Muscle layer of duodenum (tissue), 2 donors: ENCODE results near the gene C2CD3.
"Not testable (repeated sequence)": the region's sequence is repeated elsewhere in the genome, so short reads cannot be mapped to it uniquely, and the experiment has no call there.

ENCODE experiments used
- H3K27ac ChIP-seq: one replicate; pipeline ENCODE4 v1.7.0; 2013; ENCODE audit warnings: mild to moderate bottlenecking, low read length
- H3K27me3 ChIP-seq: one replicate; pipeline ENCODE4 v1.7.0; 2013; ENCODE audit warnings: low read depth, mild to moderate bottlenecking, control low read depth, low read length
- H3K36me3 ChIP-seq, 2 donors: one replicate each; pipeline ENCODE4 v1.7.0; 2013; ENCODE audit warnings: low read length in 2 of 2, control low read depth in 1 of 2, mild to moderate bottlenecking in 1 of 2; ENCODE audit not compliant: insufficient read depth in 2 of 2, control insufficient read depth in 1 of 2
- H3K4me1 ChIP-seq, 2 donors: one replicate each; pipeline ENCODE4 v1.7.0; 2013; ENCODE audit warnings: low read length in 2 of 2, mild to moderate bottlenecking in 2 of 2, control low read depth in 1 of 2, moderate library complexity in 1 of 2; ENCODE audit not compliant: insufficient read depth in 2 of 2, control insufficient read depth in 1 of 2
- H3K4me3 ChIP-seq, 2 donors: one replicate each; pipeline ENCODE4 v1.7.0; 2013; ENCODE audit warnings: low read length in 2 of 2, low read depth in 1 of 2, mild to moderate bottlenecking in 1 of 2
- H3K9me3 ChIP-seq, 2 donors: one replicate each; pipeline ENCODE4 v1.7.0; 2013; ENCODE audit warnings: low read length in 2 of 2, control low read depth in 1 of 2, mild to moderate bottlenecking in 1 of 2; ENCODE audit not compliant: control insufficient read depth in 1 of 2
- donor health status: healthy.

The C2CD3 gene

GRCh38 chr11:74083927-74084326 is 86.9 kb downstream of the C2CD3 start:
- H3K4me3 ChIP-seq, H3K27ac ChIP-seq, H3K9me3 ChIP-seq, H3K4me1 ChIP-seq, H3K27me3 ChIP-seq: not testable (repeated sequence)
- peaks cover 17 to 31% of the 10 kb centered on the region in 2 donors for H3K36me3 ChIP-seq

DNA sequence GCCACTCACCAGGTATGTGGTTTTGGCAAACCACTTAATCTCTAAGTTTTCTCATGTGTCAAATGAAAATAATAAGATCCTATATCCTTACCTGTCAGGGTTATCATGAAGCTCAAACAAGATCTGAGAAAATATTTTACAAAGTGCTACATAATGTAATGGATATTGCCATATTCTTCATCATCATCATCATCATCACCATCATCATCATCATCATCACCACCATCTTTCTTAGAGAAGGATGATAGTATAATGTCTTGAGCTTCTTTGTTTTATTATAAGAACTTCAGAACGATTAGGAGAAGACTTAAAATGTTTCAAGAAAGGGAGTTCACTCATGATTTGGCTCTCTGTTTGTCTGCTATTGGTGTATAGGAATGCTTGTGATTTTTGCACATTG is 89.4 kb downstream of the C2CD3 start:
- Histone ChIP-seq H3K4me1 (no peaks in the 10 kb centered on the region), H3K4me3 (no peak overlapping the region), H3K27ac (no peak overlapping the region), H3K9me3 (no peaks in the 10 kb centered on the region), H3K36me3 (peaks cover 19 to 23% of the 10 kb centered on the region in 2 donors), H3K27me3 (no peaks in the 10 kb centered on the region)

DNA sequence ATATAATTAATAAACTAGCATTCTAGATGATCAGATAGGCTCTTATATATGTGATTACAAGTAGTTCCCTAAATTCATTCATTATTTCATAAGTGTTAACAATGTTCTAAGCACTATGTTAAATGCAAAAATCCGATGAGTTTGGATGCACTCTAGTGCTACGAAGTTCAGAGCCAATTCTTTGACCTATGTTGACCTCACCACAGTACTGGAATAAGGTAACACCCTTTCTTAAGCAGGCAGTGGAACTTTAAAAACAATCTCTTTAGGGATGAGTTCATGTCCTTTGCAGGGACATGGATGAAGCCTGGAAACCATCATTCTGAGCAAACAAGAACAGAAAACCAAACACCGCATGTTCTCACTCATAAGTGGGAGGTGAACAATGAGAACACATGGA is 93.6 kb downstream of the C2CD3 start:
- no peak overlapping the region for H3K4me3 ChIP-seq
- H3K27me3 ChIP-seq: no peaks in the 10 kb centered on the region
- H3K4me1 ChIP-seq: no peaks in the 10 kb centered on the region
- no peaks in the 10 kb centered on the region for H3K9me3 ChIP-seq
- H3K36me3 ChIP-seq: peaks cover 18 to 27% of the 10 kb centered on the region in 2 donors
- no peak overlapping the region for H3K27ac ChIP-seq

DNA sequence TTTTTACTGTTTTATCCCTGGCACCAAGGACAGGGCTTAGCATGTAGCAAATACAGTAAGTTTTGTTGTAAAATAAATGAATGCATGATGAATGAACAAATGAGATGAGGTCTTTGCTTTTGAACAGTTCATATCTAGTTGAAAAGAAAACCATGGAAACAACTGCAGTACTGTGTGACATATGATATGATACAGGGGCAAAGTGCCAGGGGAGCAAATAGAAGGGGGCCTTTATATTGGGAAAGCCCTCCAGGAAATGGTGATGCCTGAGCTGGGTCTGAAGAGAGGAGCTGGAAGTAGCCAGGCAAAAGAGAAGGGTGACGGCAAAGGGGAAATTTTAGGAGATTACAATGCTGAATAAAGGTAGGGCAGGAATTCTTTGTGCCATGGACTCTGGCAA is 98.1 kb downstream of the C2CD3 start:
- Histone ChIP-seq H3K4me3 (no peak overlapping the region), H3K27ac (no peak overlapping the region), H3K27me3 (no peaks in the 10 kb centered on the region), H3K9me3 (no peaks in the 10 kb centered on the region), H3K36me3 (peaks cover 22 to 31% of the 10 kb centered on the region in 2 donors), H3K4me1 (no peaks in the 10 kb centered on the region)

DNA sequence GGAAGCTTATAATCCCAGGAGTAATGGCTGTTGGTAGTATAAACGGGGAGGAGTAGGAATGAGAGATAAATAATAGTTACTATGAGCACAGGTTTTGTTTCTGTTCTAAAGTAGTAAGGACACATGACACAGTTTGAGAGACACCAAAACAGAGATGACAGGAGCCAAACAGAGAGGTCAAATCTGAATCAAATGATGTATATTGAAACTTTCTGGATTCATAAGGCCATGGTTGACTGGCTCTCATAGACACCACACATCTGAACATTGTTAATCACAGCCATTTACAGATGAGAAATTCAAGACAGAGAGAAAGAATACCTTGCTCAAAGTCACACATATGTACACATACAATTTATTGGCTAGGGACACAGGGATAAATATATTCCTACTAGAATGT is 98.5 kb downstream of the C2CD3 start:
- Histone ChIP-seq H3K27me3 (no peaks in the 10 kb centered on the region), H3K27ac (no peak overlapping the region), H3K36me3 (peaks cover 22 to 31% of the 10 kb centered on the region in 2 donors), H3K9me3 (no peaks in the 10 kb centered on the region), H3K4me1 (no peaks in the 10 kb centered on the region), H3K4me3 (no peak overlapping the region)

DNA sequence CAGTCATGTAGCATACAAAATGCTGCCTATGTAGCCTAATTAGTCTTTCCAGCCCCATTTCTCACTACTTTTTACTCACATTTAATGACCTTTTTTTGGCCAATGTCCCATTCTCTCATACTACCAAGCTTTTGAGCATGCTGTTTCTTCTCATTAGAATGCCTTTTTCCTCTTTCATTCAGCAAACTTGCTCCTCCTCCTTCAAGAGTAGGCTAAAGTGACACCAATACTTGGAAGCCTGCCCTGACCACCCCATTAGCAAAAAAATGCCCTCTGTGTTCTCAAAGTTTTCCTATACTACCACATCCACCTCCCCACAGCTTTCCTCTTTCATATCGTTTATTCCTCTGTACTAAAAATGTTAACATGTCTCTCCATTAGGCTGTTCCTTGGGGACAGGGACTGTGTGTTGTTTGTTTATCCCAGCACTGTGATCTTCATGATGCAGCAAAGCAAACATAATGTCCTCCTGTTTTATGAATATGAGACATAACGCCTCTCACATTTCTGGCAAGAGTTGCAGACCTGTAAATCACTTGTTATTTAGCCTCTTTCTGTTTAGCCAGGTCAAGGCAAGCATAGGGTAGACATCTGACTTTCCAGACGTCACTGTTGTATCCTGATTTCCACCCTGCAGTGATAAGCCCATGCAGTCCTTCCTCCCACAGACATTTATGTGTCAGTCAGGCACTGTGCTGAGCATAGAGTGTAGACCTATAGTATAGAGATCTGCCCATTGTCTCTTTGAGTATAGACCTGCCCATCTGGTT is 99.9 kb downstream of the C2CD3 start:
- H3K4me1 ChIP-seq: no peaks in the 10 kb centered on the region
- H3K27ac ChIP-seq: no peak overlapping the region
- H3K9me3 ChIP-seq: no peaks in the 10 kb centered on the region
- no peak overlapping the region for H3K4me3 ChIP-seq
- H3K36me3 ChIP-seq: peaks cover 22 to 31% of the 10 kb centered on the region in 2 donors
- no peaks in the 10 kb centered on the region for H3K27me3 ChIP-seq

DNA sequence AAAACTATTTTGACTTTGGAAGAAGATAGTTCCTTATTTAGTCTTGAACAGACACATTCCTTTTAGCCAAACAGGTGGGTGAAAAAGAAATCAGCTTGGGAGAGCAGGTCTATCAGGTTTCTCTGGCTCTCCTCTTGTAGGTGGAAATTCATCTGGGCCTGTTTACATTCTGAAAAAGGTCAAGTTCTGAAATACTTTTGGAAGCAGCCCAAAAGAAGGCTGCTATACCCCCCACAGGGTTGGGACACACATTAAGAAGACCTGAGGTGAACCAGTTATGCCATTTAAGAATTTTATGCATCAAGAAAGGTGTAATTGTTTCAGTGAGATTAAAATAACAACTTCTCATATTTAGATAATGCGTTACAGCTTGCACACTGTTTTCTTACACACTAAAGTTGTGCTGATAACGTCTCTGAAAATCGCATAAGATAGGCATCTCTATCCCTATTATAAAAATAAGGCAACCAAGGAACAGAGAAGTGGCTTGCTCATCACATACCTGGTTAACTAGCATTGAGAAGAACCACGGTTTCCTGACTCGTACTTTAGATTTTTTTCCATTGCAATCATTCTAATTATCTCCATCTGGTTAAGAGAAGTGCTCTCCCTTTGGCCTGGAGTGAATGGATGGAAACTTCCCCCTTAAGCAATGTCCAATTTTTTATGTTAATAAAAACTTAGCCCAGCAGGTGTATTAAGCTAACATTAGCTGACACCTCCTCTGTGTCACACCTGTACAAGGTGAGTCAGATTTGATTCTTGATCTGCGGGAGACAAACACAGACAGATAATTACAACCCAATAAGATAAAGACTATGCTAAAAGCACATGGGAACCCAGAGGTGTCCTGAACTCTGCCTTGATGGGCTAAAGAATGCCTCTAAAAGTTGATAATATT is 101.4 kb downstream of the C2CD3 start:
- Histone ChIP-seq H3K36me3 (peaks cover 20 to 30% of the 10 kb centered on the region in 2 donors), H3K27ac (no peak overlapping the region), H3K4me3 (no peak overlapping the region)

GRCh38 chr11:74066663-74067062 is 104.1 kb downstream of the C2CD3 start:
- not testable (repeated sequence) for H3K27ac ChIP-seq, H3K27me3 ChIP-seq, H3K4me3 ChIP-seq, H3K9me3 ChIP-seq, H3K4me1 ChIP-seq
- peaks cover 11 to 13% of the 10 kb centered on the region in 2 donors for H3K36me3 ChIP-seq

More for the DNA sequence above, 101.4 kb downstream of the C2CD3 start:
- Histone ChIP-seq H3K9me3 (no peaks in the 10 kb centered on the region), H3K4me1 (no peaks in the 10 kb centered on the region), H3K27me3 (no peaks in the 10 kb centered on the region)

- not testable (repeated sequence) for H3K27me3 ChIP-seq, H3K4me1 ChIP-seq, H3K9me3 ChIP-seq, H3K4me3 ChIP-seq, H3K27ac ChIP-seq
- peaks cover 6 to 11% of the 10 kb centered on the region in 2 donors for H3K36me3 ChIP-seq
Measured at GRCh38 chr11:74065534-74065933, 105.3 kb downstream of the C2CD3 start.

GRCh38 chr11:74063628-74064027 is 107.2 kb downstream of the C2CD3 start:
- H3K9me3 ChIP-seq, H3K27me3 ChIP-seq, H3K36me3 ChIP-seq, H3K4me1 ChIP-seq, H3K27ac ChIP-seq, H3K4me3 ChIP-seq: not testable (repeated sequence)

DNA sequence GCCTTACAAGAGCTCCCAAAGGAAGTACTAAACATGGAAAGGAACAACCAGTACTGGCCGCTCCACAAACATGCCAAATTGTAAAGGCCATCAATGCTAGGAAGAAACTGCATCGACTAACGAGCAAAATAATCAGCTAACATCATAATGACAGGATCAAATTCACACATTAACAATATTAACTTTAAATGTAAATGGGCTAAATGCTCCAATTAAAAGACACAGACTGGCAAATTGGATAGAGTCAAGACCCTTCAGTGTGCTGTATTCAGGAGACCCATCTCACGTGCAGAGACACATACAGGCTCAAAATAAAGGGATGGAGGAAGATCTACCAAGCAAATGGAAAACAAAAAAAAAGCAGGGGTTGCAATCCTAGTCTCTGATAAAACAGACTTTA is 109.2 kb downstream of the C2CD3 start:
- not testable (repeated sequence) for H3K27ac ChIP-seq, H3K4me3 ChIP-seq, H3K4me1 ChIP-seq, H3K27me3 ChIP-seq, H3K36me3 ChIP-seq, H3K9me3 ChIP-seq
